ENCODE data around the gene DNASE1L1. TPM values are rescaled to one million over a fixed set of nuclear protein-coding genes. Genes with fewer than 3 reads are reported as not detected.

The DNASE1L1 gene
- total RNA-seq, 4 donors from 2014 or later = 14.6 to 30.7 (median 21.2) TPM

DNA sequence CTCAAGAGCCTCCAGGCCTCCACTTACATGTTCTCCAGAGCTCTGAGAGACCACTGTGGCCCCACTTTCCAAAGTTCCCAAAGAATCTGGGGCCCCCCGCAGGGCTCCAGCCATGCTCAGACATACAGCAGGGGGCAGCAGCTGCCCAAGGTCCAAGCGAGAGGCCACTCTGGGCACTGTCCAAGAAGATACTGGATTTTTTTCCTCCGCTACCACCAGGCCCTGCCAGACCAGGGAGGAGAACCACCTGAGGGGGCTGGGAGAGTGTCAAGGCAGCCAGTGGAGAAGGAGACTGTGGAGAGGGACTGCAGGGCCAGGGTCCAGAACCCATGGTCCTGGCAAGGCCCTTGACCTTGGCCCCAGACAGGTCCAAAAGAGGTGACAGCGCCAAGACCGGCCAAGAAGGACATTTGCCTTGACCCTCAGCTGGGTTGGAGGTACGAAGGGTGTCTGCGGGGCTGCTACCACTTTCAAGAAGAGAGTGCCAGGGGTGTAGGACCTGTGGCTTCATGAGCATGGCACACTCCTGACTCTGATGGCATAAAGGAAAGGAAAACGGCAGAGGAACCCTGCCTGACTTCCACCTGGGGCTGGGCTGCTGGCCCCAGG, 24.7 kb downstream of the DNASE1L1 start:
- WGBS = 80% methylated on average over 7 of the region's 8 CpGs
- no peak overlapping the region for H3K4me3 ChIP-seq
- DNase-seq (ENCODE audit: low spot score in 2 of 2) = peak in 1 of 2 donors; percentile 57
- peaks cover 11% of the 10 kb centered on the region for H3K4me1 ChIP-seq
- H3K27ac ChIP-seq = no peak overlapping the region
- no peaks in the 10 kb centered on the region for H3K27me3 ChIP-seq
- TF ChIP-seq CTCF (IDR thresholded peaks at IDR 0.05) = no peak
- TF ChIP-seq EP300 (IDR thresholded peaks at IDR 0.05) = no peak
- TF ChIP-seq POLR2A (IDR thresholded peaks at IDR 0.05) = no peak
- no peak for TF ChIP-seq POLR2AphosphoS5 (IDR thresholded peaks at IDR 0.05)
- no peaks in the 10 kb centered on the region for H3K9me3 ChIP-seq
- H3K36me3 ChIP-seq = no peaks in the 10 kb centered on the region

DNA sequence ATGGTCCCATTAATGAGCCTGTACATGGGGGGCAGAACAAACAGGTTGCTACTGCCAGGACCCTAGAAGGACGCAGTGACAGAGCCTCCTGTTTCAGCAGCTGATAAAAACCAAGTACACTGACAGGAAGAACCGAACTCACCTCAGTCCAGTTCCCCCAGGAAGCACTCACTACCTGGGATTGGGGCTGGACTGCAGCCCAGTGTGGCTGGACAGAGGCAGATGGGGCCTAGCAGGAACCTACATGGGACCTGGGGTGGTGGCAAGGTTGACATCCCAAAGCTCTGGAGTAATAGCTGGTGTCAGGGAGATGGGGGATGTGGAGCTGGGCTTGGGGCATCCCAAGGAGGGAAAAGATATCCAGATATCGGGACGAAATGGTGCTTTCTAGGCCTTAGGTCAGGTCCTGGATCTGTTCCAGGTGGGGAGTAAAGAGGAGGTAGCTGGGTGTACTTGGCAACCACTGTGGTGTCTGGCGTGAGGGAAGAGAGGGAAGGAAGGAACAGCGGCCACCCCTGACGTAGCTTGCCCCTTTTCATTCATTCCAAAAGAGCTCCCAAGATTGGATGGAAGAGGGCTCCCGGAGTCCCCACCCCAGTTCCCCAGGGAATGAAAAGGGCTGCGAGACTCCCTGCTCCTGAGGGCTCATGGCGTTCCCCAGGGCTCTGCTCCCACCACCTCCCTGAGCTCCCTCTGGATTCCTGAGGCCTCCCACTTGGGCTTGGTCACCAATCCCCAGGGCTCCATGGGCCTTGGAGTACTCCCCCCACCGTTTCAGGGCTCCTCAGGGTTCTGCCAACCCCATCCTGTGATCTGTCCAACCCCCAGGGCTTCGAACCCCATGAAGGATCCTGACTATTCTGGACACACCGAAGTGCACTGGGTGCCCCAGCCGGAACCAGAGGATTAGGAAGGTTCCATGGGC, 25.4 kb downstream of the DNASE1L1 start:
- no peaks in the 10 kb centered on the region for H3K36me3 ChIP-seq
- 76% methylated on average over 12 of the region's 14 CpGs for WGBS
- DNase-seq (ENCODE audit: low spot score in 2 of 2) = peak in 1 of 2 donors; percentile 57
- no peaks in the 10 kb centered on the region for H3K9me3 ChIP-seq
- no peak for TF ChIP-seq EP300 (IDR thresholded peaks at IDR 0.05)
- TF ChIP-seq CTCF (IDR thresholded peaks at IDR 0.05) = no peak
- no peak for TF ChIP-seq POLR2AphosphoS5 (IDR thresholded peaks at IDR 0.05)
- no peak for TF ChIP-seq POLR2A (IDR thresholded peaks at IDR 0.05)
- H3K4me3 ChIP-seq = no peak overlapping the region
- H3K27me3 ChIP-seq = no peaks in the 10 kb centered on the region
- no peak overlapping the region for H3K27ac ChIP-seq
- H3K4me1 ChIP-seq = peaks cover 11% of the 10 kb centered on the region

DNA sequence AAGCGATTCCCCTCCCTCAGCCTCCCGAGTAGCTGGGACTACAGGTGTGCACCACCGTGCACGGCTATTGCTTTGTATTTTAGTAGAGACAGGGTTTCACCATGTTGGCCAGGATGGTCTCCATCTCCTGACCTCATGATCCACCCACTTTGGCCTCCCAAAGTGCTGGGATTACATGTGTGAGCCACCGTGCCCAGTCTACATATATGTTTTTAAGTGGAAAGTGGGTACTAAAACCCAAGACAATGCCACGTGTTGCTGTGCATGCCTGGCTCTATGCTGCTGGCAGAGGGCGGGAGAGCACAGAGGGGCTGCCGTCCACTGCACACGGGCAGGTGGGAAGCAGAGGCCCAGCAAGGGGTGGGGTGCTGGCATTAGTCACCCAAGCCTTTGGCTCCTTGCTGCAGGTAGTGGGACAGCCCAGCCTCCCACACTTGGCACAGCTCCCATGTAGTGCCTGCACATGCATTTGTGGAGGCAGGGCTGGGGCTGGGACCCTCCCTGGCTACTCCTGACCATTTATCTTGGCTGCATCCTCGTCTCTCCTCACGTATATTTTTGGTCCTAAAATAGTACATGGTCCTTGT, 26.5 kb downstream of the DNASE1L1 start:
- whole genome bisulfite sequencing = 75% methylated on average over 11 of the region's 11 CpGs
- Histone ChIP-seq H3K4me3 (no peak overlapping the region), H3K36me3 (no peaks in the 10 kb centered on the region), H3K27ac (no peak overlapping the region), H3K27me3 (no peaks in the 10 kb centered on the region), H3K4me1 (peaks cover 19% of the 10 kb centered on the region), H3K9me3 (no peaks in the 10 kb centered on the region)
- TF ChIP-seq CTCF (IDR thresholded peaks at IDR 0.05) (no peak), POLR2AphosphoS5 (IDR thresholded peaks at IDR 0.05) (no peak), EP300 (IDR thresholded peaks at IDR 0.05) (no peak), POLR2A (IDR thresholded peaks at IDR 0.05) (no peak)
- DNase-seq (ENCODE audit: low spot score in 2 of 2) = no peak

DNA sequence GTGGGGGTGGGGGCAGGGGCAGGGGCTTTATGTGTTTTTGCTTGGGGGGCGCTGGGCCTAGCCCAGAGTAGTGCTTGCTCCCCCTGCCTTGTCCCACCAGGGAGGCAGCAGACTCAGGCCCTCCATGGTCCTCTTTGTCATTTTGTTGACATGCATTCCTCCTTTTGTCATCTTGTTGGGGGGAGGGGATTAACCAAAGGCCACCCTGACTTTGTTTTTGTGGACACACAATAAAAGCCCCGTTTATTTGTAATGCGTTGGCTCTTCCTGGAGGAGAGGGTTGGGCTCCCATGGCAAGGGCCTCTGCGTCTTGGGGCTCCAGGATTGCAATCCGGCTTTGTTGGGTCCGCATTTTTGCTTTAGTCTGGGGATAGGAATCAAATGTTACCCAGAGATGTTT, 27.8 kb downstream of the DNASE1L1 start:
- TF ChIP-seq EP300 (IDR thresholded peaks at IDR 0.05) (no peak), POLR2A (IDR thresholded peaks at IDR 0.05) (no peak), POLR2AphosphoS5 (IDR thresholded peaks at IDR 0.05) (no peak)
- no peaks in the 10 kb centered on the region for H3K27me3 ChIP-seq
- H3K9me3 ChIP-seq = no peaks in the 10 kb centered on the region
- DNase-seq (ENCODE audit: low spot score in 2 of 2) = no peak
- H3K4me1 ChIP-seq = peaks cover 20% of the 10 kb centered on the region
- 68% methylated on average over 3 of the region's 6 CpGs for WGBS
- H3K4me3 ChIP-seq = no peak overlapping the region
- no peaks in the 10 kb centered on the region for H3K36me3 ChIP-seq
- no peak overlapping the region for H3K27ac ChIP-seq

DNA sequence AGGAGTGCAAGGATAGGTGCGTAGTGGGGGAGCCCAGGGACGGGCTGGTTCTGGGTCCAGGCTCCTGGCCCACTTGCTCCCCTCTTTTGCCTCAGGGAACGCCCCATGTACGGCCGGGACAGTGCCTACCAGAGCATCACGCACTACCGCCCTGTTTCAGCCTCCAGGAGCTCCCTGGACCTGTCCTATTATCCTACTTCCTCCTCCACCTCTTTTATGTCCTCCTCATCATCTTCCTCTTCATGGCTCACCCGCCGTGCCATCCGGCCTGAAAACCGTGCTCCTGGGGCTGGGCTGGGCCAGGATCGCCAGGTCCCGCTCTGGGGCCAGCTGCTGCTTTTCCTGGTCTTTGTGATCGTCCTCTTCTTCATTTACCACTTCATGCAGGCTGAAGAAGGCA, 28.3 kb downstream of the DNASE1L1 start:
- Histone ChIP-seq H3K4me3 (peak overlapping the region; percentile 78), H3K27me3 (no peaks in the 10 kb centered on the region), H3K27ac (no peak overlapping the region), H3K4me1 (peaks cover 20% of the 10 kb centered on the region), H3K9me3 (no peaks in the 10 kb centered on the region), H3K36me3 (no peaks in the 10 kb centered on the region)
- no peak for DNase-seq (ENCODE audit: low spot score in 2 of 2)
- WGBS = 91% methylated on average over 9 of the region's 14 CpGs
- TF ChIP-seq EP300 (IDR thresholded peaks at IDR 0.05) (no peak), POLR2AphosphoS5 (IDR thresholded peaks at IDR 0.05) (no peak), POLR2A (IDR thresholded peaks at IDR 0.05) (no peak)

DNA sequence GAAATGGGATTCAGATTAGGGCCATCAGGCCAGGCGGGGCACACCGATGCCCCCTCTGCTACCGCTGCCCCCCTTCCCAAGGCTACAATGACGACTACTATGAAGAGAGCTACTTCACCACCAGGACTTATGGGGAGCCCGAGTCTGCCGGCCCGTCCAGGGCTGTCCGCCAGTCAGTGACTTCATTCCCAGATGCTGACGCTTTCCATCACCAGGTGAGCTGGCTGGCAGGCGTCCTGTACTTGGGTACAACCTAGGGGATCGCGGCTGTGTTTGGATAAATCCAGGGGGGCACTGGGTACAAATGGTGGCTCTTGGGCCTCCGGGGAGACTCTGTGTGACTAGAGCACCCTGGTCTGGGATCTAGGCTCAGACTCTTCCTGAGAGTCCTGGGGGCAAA, 28.9 kb downstream of the DNASE1L1 start:
- H3K36me3 ChIP-seq = no peaks in the 10 kb centered on the region
- 63% methylated on average over 5 of the region's 13 CpGs for WGBS
- DNase-seq (ENCODE audit: low spot score in 2 of 2) = no peak
- H3K4me3 ChIP-seq = peak overlapping the region; percentile 78
- peak overlapping the region; percentile 97 for H3K27ac ChIP-seq
- H3K9me3 ChIP-seq = no peaks in the 10 kb centered on the region
- peaks cover 20% of the 10 kb centered on the region for H3K4me1 ChIP-seq
- TF ChIP-seq POLR2AphosphoS5 (IDR thresholded peaks at IDR 0.05) = no peak
- TF ChIP-seq CTCF (IDR thresholded peaks at IDR 0.05) = no peak
- no peak for TF ChIP-seq POLR2A (IDR thresholded peaks at IDR 0.05)
- no peak for TF ChIP-seq EP300 (IDR thresholded peaks at IDR 0.05)
- H3K27me3 ChIP-seq = no peaks in the 10 kb centered on the region

Measured in suprapubic skin (tissue), 4 donors.